Esophagus squamous epithelium (tissue), 4 donors: ENCODE measurements around the gene LEFTY2.

Experiments used
- CTCF ChIP-seq, 6 experiments: fragments of 450-650 bp in 4 of 6; fragments of 200-600 bp in 2 of 6; sonication (generic) in 2 of 6; IDR thresholded peaks; one replicate each; pipeline ENCODE4 v1.5.1; 2016 to 2019; ENCODE audit warnings: antibody characterized with exemption in 6 of 6, mild to moderate bottlenecking in 4 of 6, moderate library complexity in 4 of 6
- POLR2A ChIP-seq, 4 donors: fragments of 450-650 bp; IDR thresholded peaks; one replicate each; pipeline ENCODE4 v1.6.1; 2017; ENCODE audit warnings: antibody characterized with exemption in 4 of 4, mild to moderate bottlenecking in 4 of 4, moderate library complexity in 3 of 4

- no peak for TF ChIP-seq CTCF (IDR thresholded peaks at IDR 0.05)
- TF ChIP-seq POLR2A (IDR thresholded peaks at IDR 0.05): no peak
Observed at GRCh38 chr1:225942574-225942973, 1.6 kb upstream of the LEFTY2 start.
